NK-92 (cell line): ENCODE results near the gene IRF4.
"Not testable (repeated sequence)": the region's sequence is repeated elsewhere in the genome, so short reads cannot be mapped to it uniquely, and the experiment has no call there.

Source experiments
- DNase-seq: peaks from one replicate; lab custom pipeline; 2025; ENCODE audit not compliant: unreplicated experiment; lab: John Stamatoyannopoulos, UW

IRF4 gene

GRCh38 chr6:366389-367297 lies 24.9 kb upstream of the IRF4 start:
- no peak for DNase-seq

- no peak for DNase-seq
Measured at GRCh38 chr6:367298-367794, 24.2 kb upstream of the IRF4 start.

DNA sequence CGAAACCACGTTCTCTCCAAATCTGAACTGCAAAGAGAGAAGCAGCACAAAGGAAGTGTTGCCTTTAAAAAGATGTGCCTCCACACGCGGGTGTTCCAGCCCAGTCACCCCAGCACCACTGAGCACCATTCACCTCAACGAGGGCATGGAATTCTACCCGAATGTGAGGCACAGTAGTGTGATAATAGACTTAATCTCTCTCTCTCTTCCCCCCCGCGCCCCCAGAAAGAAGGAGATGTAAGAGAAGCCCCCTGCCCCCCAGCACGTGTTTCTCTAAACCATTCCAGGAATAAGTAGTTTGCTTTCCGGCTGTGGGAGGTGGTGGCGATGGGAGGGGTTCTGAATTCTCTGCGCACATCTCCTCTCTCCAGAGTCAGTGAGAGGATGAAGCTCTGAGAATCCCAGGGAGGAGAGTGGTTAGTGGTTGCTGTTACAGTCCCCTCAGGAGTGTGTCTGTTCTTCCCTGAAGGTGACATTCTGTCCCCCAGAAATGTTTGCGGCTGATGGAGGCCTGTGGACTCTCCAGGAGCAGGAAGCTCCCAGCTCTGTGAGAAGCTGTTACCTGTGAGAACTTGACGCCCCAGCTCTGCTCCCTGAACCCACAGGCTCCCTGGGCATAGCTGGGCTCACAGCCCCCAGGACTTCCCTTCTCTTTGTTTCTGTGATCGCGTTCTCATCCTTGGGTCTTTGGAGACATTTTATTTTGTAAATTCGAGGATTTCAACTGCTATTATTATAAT lies 23.5 kb upstream of the IRF4 start:
- DNase-seq, result no peak

GRCh38 chr6:369559-370431 lies 21.8 kb upstream of the IRF4 start:
- DNase-seq, result no peak

DNA sequence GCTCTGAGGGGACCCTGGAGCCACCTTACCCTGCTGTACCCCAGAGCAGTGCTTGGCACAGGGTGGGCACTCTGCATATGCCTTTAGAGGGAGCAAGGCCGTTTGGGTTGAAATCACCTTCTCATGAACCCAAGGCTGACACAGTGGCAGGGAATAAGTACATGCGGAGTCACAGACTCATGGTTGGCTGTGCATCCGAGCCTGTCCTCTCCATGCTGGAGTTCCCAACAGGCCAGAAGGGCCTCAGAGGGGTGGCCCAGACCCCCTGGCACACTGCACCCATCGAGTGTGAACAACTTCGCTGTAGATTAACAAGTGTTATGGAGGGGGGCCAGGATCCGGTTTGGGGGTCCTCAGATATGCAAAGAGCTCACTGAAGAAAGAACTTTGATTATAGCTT lies 21.0 kb upstream of the IRF4 start:
- no peak for DNase-seq

GRCh38 chr6:371851-372250 lies 19.7 kb upstream of the IRF4 start:
- DNase-seq, result not testable (repeated sequence)

DNA sequence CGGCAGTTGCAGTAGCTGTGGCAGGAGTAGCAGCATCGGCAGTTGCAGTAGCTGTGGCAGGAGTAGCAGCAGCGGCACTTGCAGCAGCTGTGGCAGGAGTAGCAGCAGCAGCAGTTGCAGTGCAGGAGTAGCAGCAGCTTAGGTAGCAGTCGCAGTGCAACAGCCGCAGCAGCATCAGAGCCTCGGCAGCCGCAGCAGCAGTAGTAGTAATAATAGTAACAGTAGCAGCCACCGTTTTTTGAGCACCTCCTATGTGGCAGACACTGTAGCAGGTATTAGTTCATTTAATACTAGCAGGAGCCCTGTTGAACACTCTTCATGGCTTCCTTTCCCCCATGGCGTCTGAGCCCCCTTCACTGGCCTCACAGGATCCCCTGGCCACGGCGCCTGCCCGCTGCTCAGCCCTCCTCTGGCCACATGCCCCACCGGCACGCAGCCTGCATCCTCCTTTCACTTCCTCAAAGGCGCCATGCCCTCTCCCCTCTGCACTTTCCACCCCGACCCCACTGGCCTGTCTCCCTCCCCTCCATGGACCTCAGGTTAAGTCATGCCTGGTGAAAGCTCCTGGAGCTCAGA lies 19.1 kb upstream of the IRF4 start:
- no peak for DNase-seq

DNA sequence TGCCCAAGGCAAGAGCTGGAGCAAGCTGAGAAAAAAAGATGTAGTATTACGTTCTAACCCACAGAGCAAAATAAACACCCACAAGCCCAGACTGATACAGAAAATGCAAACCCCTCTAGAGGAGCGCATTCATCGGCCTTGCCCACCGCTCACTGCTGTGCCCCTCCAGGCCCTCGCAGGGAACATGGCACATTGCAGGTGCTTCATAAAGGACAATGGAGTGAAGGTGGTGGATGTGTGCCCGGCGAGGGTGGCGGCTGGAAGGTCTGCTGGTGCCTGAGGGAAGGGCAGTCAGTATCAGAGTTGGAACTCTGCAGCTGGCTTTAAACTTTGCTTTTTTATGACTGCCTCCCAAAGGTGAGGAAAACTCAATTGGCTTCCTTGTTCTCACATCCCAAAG lies 18.5 kb upstream of the IRF4 start:
- DNase-seq, result no peak

DNA sequence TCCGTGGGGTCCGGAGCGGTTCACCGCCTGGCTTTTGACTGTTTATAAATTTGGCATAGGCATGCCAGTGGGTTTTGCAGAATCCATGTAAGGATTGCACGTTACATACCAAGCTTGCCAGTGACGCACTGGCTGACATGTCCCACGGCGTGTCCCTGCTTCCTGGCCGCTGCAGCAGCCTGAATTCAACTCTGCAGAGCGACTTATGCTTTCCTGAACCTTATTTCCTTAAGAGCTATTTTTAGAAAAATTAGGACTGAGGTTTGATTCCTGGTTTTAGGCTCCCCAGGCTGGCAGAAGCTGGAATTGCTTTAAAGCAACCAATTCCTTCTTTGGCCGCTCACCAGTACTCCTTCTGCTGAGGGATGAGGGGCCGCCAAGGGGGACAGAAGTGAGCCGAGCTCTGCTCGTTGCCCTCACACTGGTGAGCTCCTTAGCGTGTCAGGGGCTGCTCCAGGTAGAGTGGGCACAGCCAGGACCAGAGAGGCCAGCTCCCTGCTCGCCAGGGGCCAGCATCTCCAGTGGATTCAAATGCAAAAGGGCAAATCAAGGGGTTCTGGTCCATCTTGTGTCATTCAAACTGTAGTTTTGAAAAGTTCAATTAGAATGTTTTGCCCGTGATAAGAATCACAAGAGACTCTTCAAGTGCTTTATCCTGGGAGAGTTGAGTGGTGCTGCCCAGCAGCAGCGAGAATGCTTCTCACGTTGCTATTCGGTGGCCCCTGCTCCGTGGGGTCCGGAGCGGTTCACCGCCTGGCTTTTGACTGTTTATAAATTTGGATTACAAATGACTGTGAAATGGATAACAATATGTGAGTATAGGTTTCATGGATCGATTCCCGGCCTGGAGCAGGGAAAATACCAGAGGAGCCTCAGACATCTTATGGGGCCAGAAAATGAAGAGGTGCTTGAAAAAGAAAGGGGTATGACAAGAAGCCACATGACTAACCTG lies 17.5 kb upstream of the IRF4 start:
- DNase-seq, result no peak

- no peak for DNase-seq
Measured at GRCh38 chr6:374956-375355, 16.6 kb upstream of the IRF4 start.

- no peak for DNase-seq
Measured at GRCh38 chr6:376827-377640, 14.5 kb upstream of the IRF4 start.

GRCh38 chr6:377641-378020 lies 13.9 kb upstream of the IRF4 start:
- not testable (repeated sequence) for DNase-seq

- no peak for DNase-seq
Measured at GRCh38 chr6:378090-378957, 13.2 kb upstream of the IRF4 start.

GRCh38 chr6:378958-379409 lies 12.6 kb upstream of the IRF4 start:
- no peak for DNase-seq

DNA sequence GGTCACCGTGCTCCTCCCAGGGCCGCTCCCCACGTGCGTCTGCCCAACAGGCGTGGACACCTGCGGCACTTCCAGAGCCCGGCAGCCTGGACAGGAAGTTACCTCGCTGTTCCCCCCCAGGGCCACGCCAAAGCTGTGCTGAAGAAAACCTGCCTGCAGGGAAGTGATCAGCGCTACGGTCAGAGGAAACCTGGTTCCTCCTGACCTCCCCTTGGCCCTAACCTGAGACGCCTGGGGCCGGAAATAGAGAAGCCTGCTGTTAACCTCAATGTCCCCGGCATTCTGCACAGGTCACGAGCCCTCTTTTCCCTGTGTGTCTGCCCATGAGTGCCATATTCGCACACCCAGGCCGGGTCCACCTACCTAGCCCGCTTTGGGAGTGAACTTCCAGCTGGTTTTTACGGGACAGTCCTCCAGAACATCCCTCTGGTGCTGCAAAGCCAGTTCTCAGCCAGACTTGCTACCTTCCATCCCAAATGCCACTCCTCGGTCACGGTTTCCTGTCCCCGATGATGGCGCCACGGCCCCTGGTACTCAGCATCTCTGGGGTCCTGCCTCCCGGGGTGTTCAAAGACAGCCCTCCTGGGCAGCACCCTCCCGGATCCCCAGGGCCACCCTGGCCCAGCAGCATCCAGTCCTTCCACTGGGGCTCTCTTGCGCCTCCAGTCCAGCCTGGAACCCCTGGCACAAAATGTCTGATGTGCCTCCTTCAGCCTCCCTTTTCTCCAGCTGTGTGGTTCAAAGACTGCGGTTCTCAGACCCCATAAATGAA lies 12.0 kb upstream of the IRF4 start:
- no peak for DNase-seq

DNA sequence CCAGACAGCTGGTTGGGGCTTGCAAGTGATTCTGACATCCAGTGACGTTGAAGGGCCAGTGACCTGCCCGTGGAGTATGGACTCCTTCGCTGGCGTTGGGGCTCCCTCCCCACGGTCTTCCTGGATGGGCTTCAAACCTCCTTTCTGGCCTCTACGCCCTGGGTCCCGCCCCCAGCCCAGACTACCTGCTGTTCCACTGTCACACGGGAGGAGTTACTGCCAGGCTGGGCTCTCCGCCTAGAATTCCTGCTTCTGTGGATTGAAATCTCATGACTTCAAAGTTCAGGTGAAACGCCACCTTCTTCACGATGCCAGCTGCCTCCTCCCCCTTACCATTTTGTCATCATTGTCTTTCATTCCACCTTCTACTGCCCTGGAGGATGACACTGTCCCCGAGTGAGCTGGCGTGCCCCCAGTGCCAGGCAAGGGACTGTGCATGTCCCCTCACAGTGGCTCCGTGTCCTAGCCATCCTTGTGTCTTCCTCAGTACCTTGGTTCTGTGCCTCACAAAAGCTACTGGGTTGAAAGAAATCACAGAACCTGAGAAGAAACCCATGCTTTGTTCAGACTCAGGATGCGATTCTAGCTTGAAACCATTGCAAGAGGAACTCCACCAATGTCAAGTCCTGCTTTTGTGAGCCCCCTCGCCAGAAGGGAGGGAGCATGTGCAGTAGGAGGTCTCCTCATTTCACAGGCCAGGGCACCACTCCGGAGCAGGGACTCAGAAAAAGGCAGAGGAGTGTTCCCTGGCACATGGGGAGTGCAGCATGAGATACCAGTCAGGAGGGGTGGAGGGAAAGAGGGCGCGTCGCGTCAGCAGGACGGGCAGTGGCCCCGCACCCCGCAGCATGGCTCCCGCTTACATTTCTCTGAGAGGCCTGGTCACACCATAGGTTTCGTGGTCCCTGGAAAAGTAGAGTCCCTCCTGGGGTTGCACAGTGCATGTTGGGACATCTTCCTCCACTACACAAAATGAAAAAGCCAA lies 11.0 kb upstream of the IRF4 start:
- DNase-seq, result no peak
